Raji (cell line): ENCODE data around the gene ZCCHC2.

Source experiments
- POLR2A ChIP-seq: IDR thresholded peaks from 2 replicates; pipeline ENCODE4 v1.6.1; 2011; ENCODE audit warnings: low read depth, low read length, control low read depth; ENCODE audit not compliant: insufficient read depth

ZCCHC2 gene

DNA sequence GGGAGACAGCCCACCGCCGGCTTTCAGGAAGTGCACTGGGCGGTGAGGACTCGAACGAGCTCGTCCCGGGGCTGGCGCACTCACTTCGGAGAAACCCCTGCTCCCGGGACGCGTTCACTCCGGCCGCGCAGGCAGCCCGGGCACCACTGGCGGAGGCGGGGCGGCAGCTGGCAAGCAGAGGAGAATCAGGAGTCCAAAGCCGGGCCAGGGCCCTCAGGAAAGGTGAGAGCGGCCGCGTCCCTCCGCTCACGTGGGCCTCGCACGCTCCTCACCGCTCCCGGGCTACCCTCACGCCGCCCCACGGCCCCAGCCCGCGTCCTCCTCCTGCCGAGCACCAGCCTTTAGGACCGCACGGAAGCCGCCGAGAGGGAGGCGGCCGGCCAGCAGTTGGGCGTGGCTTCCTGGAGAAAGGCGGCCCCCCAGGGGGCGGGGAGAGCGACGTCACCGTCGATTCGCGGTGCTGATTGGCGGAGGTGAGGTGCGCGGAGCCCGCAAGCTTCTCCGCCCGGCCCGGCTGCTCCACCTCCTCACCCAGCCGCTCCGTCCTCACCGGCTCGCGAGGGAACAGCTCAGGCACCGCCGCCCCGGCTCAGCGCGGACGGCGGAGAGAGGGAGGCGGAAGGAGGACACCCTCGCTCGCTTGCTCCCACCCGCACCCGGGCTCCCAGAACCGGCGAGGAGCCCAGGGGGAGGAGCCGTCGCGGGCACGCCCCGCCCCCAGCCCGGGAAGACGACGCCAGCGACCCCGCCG is at the start of gene ZCCHC2:
ZCCHC2 (plus strand) TSS at position 522 of the 751 bp plus-strand sequence. CDS start 400 bp downstream, outside the sequence.
- peak; percentile 88 for TF ChIP-seq POLR2A

DNA sequence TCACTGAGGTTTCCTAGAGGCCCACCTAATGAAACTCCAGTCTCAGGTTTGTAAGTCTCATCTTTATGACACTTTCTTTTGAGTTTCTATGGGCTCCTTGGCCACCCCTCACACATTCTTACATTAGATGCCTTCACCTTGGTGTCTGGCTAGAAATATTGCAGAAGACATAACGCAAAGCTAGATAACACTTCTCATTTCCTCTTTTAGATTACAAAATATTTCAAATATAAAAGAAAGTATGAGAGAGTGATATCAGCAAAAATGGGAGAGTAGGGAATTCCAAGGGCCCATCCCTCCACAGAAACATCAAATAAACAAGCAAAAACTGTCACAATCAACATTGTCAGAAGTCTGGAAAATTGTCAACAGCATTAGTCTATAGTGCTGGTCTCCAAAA is 43.3 kb upstream of the ZCCHC2 start:
- TF ChIP-seq POLR2A: no peak

DNA sequence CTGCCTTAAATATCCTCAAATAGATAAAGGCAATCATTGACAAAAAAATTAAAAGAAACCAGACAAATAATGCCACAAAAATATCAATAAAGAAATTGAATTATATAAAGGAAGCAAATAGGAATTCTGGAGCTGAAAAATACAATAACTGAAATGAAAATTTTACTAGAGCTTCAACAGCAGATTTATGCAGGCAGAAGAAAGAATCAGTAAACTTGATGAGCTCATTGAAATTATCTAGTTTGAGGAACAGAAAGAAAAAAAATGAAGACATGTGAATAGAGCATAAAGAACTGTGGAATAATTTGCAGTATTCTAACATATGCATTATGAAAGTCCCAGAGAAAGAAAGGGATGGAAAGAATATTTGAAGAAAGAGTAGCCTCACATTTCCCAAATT is 41.9 kb upstream of the ZCCHC2 start:
- TF ChIP-seq POLR2A: no peak

DNA sequence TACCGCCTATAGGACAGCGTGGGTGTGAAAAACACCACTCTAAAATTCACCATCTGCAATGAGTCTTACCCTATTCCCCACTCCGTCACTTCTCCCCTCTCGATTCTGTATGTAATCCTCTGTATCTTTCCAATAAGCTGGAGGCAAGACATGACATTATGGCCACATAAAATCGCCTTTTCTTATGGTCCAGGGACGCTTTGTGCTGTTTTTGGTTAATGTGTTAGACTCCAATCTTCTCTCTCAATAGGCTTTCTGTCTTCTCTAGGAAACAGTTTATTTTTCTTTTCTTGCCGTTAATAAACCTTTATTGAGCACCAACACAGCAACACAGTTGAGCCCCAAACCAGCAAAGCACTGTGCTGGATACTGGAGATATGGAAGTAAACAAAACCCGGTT is 37.9 kb upstream of the ZCCHC2 start:
- TF ChIP-seq POLR2A: no peak

DNA sequence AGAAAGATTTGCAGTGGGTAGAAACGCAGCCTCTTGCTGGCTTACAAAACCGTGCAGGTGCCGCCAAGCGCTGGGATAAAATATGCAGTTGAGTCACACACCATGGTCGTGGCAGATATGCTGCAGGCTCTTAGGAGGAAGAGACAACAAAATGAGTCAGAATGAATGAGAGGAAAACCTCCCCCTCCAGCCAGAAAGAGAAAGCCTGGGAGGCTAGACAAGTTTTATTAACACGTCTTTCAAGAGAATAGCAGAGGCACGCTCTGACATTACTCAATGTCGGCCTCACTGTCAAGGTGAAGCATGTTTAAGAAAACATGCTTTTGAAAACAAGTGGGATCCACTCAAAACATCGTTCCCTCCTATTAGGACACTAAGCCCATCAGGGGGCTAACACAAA is 37.1 kb upstream of the ZCCHC2 start:
- no peak for TF ChIP-seq POLR2A

DNA sequence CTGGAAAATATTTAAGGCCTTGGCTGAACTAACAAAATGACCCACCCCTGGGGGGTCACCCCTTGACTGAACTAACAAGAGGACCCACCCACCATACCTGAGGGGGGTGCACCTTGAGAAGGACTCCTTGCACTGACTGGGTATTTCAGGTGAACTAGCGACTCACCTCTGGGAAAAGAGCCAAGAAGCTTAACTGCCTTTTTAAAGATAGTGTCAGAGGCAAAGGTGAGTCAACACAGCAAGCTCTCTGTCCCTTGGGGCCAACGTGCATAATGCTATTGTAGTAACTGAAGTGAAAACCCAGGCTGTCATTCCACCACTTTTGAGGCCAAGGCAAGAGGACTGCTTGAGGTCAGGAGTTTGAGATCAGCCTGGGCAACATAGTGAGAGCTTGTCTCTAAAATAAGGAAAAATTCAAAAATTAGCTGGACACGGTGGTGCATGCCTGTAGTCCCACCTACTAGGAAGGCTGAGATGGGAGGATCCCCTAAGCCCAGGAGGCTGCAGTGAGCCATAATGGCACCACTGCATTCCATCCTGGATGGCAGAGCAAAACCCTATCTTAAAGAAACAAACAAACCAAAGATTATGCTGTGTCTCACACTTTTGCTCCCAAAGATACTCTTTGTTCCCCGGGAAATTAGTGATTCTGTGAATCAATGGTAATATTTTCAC is 36.4 kb upstream of the ZCCHC2 start:
- no peak for TF ChIP-seq POLR2A

- no peak for TF ChIP-seq POLR2A
Observed at GRCh38 chr18:62487161-62487560, 35.7 kb upstream of the ZCCHC2 start.

- no peak for TF ChIP-seq POLR2A
Observed at GRCh38 chr18:62490967-62491695, 31.7 kb upstream of the ZCCHC2 start.

GRCh38 chr18:62493033-62493862 is 29.6 kb upstream of the ZCCHC2 start:
- no peak for TF ChIP-seq POLR2A

- no peak for TF ChIP-seq POLR2A
Observed at GRCh38 chr18:62494764-62495163, 28.1 kb upstream of the ZCCHC2 start.

GRCh38 chr18:62496262-62496661 is 26.6 kb upstream of the ZCCHC2 start:
- TF ChIP-seq POLR2A: no peak

- no peak for TF ChIP-seq POLR2A
Observed at GRCh38 chr18:62497190-62497772, 25.5 kb upstream of the ZCCHC2 start.

GRCh38 chr18:62498616-62499262 is 24.1 kb upstream of the ZCCHC2 start:
- TF ChIP-seq POLR2A: no peak

- TF ChIP-seq POLR2A: no peak
Observed at GRCh38 chr18:62499263-62499650, 23.6 kb upstream of the ZCCHC2 start.
